ENCODE data around the gene CACNA1S. TPM values are rescaled to one million over a fixed set of nuclear protein-coding genes. Genes with fewer than 3 reads are reported as not detected.

The CACNA1S gene
- total and polyA plus RNA-seq, 12 donors, result under 0.01 to 0.09 (median 0.05) TPM; not detected in 7

DNA sequence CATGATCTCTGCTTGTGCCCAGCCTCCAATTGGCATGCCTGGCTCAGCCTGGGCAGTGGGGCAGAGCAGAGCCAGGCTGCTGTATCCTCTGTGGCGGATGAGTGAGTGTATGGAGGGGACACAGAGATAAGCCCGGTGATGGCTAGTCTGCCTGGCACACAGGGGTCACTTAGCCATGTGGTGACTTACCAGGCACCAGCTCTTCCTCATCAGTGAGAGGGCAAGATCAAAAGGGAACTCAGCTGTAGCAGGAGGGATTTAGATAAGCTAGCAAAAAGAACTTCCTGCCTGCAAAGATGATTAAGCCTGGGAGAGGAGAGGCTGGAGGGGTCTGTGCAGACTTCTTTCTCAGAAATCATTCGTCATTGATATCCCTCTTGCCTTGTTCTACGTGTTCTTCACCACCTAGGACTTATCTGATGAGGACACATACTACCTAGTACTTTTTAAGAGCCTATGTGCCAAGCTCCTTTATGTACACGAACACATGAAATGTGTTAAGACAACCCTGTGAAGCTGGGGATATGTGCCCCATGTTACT is 96.6 kb downstream of the CACNA1S start:
- intact Hi-C loops (cut with DNase I), result loop anchor here in 1 of 10 donors (5.0 kb wide), 1 partner anchor 1728 kb away; no protein-coding TSS in a partner anchor
- DNase-seq (no peak), ATAC-seq (no peak)
- Histone ChIP-seq H3K27ac (peak overlapping the region in 1 of 10 donors; percentile 72), H3K9me3 (no peaks in the 10 kb centered on the region), H3K4me3 (no peak overlapping the region), H3K4me1 (peaks cover 0 to 86% (median 31%) of the 10 kb centered on the region in 9 donors), H3K27me3 (peaks cover 4 to 58% (median 40%) of the 10 kb centered on the region in 7 donors), H3K36me3 (no peaks in the 10 kb centered on the region)
- WGBS, 2 donors, result 43 to 44% methylated on average over 5 of the region's 5 CpGs
- TF ChIP-seq, protein P1, sequence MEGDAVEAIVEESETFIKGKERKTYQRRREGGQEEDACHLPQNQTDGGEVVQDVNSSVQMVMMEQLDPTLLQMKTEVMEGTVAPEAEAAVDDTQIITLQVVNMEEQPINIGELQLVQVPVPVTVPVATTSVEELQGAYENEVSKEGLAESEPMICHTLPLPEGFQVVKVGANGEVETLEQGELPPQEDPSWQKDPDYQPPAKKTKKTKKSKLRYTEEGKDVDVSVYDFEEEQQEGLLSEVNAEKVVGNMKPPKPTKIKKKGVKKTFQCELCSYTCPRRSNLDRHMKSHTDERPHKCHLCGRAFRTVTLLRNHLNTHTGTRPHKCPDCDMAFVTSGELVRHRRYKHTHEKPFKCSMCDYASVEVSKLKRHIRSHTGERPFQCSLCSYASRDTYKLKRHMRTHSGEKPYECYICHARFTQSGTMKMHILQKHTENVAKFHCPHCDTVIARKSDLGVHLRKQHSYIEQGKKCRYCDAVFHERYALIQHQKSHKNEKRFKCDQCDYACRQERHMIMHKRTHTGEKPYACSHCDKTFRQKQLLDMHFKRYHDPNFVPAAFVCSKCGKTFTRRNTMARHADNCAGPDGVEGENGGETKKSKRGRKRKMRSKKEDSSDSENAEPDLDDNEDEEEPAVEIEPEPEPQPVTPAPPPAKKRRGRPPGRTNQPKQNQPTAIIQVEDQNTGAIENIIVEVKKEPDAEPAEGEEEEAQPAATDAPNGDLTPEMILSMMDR (IDR thresholded peaks at IDR 0.05), result no peak

DNA sequence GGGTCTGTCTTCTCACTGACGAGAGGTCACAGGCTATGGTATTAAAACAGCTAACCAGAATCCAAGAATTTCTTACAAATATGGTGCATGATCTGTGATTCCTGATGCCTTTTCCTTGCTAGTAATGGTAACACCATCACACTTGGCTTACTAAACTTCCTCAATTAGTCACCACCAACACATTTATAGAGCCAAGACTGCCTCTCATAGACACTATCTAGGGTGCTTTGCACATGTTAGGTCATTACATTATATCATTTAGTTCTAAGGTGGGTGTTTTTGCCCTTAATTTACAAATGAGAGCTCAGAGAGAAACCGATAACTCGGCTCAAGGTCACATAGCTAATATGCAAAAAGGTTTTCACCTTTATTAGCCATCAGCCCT is 97.4 kb downstream of the CACNA1S start:
- Histone ChIP-seq H3K4me3 (no peak overlapping the region), H3K36me3 (no peaks in the 10 kb centered on the region), H3K4me1 (peaks cover 0 to 82% (median 31%) of the 10 kb centered on the region in 9 donors), H3K27me3 (peaks cover 4 to 66% (median 40%) of the 10 kb centered on the region in 7 donors), H3K27ac (peak overlapping the region in 1 of 10 donors; percentile 55), H3K9me3 (no peaks in the 10 kb centered on the region)
- WGBS, 2 donors, result 78 to 81% methylated on average over 3 of the region's 3 CpGs
- ATAC-seq (no peak), DNase-seq (no peak)
- intact Hi-C loops (cut with DNase I), result loop anchor here in 1 of 10 donors (5.0 kb wide), 1 partner anchor 1728 kb away; no protein-coding TSS in a partner anchor
- TF ChIP-seq, protein P1 (IDR thresholded peaks at IDR 0.05), result no peak

DNA sequence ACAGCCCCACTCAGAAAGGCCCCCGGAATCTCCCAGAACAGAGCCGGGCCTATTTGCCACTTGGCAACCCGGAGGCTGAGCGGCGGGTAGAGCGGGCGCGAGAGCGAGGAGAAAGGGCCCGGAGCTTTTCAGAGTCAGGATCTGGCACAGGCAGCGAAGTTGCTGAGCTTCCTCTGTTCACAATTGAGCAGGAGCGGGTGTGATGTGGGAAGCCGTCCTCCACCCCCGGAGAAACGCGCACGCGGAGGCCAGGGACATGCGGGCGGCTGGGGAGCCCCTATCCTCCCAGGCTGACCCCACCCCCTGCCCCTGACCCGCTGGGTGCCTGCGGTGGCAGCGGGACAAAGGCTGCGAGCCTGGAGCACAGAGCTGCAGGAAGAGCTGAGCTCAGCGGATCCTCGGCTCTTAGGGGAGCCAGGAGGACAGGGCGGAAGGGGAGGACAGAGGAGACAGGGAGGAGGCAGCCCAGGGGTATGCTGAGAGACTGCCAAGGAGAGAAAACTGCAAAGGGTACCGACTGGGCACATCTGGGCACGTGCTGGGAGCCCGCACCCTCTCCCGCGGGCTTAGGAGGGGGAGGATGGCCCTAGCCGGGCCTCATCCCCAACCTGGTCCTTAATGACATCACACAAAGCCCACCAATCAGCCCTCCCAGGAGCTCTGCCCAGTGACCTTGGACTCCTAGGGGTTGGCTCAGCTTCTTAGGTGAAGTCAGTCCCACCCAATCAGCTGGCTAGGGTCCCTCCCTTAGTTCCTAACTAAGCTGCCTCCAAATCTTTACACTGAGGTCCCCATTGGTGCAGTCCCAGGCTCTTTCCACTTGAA is 98.0 kb downstream of the CACNA1S start:
- DNase-seq (no peak), ATAC-seq (peak in 4 of 8 donors; percentile 9 to 32 (median 22))
- intact Hi-C loops (cut with DNase I), result no loop called here
- Histone ChIP-seq H3K4me3 (peak overlapping the region in 3 of 10 donors; percentile 4 to 35 (median 11)), H3K4me1 (peaks cover 0 to 76% (median 31%) of the 10 kb centered on the region in 9 donors), H3K36me3 (no peaks in the 10 kb centered on the region), H3K27me3 (peaks cover 4 to 70% (median 40%) of the 10 kb centered on the region in 7 donors), H3K27ac (peak overlapping the region in 2 of 10 donors; percentile 15 to 55), H3K9me3 (no peaks in the 10 kb centered on the region)
- WGBS, 2 donors, result 38 to 43% methylated on average over 33 of the region's 33 CpGs
- TF ChIP-seq, protein P1 (IDR thresholded peaks at IDR 0.05), result no peak

DNA sequence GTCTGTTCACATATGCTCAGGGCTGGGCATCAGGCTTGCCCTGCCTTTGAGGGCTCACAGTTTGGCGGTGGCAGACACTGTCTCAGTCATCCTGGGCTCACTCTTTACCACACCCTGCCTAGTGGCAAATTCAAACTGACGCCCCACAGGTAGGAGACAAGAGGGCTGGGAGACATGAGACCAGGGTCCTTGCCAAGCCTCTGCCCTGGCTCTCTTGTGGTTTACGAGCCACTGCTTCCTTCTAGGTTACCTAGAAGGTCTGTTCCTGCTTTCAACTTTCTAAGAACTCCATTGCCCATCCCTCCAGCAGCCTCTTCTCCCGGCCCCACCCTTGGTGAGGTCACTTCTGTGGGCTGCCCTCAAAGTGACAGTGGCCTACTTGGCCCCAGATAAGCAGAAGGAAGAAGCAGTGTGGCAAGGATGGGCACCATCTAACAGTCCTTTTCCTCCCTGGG is 99.2 kb downstream of the CACNA1S start:
- Histone ChIP-seq H3K27ac (peak overlapping the region in 1 of 10 donors; percentile 53), H3K27me3 (peaks cover 4 to 70% (median 40%) of the 10 kb centered on the region in 7 donors)
- DNase-seq, result no peak

More for the DNA sequence above, 99.2 kb downstream of the CACNA1S start:
- no peak for ATAC-seq
- H3K9me3 ChIP-seq, result no peaks in the 10 kb centered on the region
- TF ChIP-seq, protein P1 (IDR thresholded peaks at IDR 0.05), result no peak
- intact Hi-C loops (cut with DNase I), result no loop called here
- H3K36me3 ChIP-seq, result no peaks in the 10 kb centered on the region
- WGBS, 2 donors, result 87 to 89% methylated on average over 4 of the region's 4 CpGs
- no peak overlapping the region for H3K4me3 ChIP-seq
- peaks cover 0 to 64% (median 31%) of the 10 kb centered on the region in 9 donors for H3K4me1 ChIP-seq
